ENCODE measurements around the gene CELSR2. TPM values are rescaled to one million over a fixed set of nuclear protein-coding genes. Genes with fewer than 3 reads are reported as not detected.

The CELSR2 gene, protein sequence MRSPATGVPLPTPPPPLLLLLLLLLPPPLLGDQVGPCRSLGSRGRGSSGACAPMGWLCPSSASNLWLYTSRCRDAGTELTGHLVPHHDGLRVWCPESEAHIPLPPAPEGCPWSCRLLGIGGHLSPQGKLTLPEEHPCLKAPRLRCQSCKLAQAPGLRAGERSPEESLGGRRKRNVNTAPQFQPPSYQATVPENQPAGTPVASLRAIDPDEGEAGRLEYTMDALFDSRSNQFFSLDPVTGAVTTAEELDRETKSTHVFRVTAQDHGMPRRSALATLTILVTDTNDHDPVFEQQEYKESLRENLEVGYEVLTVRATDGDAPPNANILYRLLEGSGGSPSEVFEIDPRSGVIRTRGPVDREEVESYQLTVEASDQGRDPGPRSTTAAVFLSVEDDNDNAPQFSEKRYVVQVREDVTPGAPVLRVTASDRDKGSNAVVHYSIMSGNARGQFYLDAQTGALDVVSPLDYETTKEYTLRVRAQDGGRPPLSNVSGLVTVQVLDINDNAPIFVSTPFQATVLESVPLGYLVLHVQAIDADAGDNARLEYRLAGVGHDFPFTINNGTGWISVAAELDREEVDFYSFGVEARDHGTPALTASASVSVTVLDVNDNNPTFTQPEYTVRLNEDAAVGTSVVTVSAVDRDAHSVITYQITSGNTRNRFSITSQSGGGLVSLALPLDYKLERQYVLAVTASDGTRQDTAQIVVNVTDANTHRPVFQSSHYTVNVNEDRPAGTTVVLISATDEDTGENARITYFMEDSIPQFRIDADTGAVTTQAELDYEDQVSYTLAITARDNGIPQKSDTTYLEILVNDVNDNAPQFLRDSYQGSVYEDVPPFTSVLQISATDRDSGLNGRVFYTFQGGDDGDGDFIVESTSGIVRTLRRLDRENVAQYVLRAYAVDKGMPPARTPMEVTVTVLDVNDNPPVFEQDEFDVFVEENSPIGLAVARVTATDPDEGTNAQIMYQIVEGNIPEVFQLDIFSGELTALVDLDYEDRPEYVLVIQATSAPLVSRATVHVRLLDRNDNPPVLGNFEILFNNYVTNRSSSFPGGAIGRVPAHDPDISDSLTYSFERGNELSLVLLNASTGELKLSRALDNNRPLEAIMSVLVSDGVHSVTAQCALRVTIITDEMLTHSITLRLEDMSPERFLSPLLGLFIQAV (N-terminal part only)
- total RNA-seq (2014; rRNA removed; shearing (Covaris generic)): 5.0 and 6.9 TPM in 2 replicates
- 12.5 and 13.0 TPM in 2 replicates for total RNA-seq (2022)
- Bru-seq, nascent RNA: percentile 40 among the genes with signal in this experiment
- percentile 55 among the genes with signal in this experiment for BruChase-seq, experiment 1, labeled RNA remaining after a 6-hour chase
- percentile 52 among the genes with signal in this experiment for BruChase-seq, experiment 2, labeled RNA remaining after a 2-hour chase
- long read RNA-seq, partial matches to known transcripts: 12 of 17 reads
- long read RNA-seq, other reads (novel, unspliced or antisense): 5 of 17 reads

DNA sequence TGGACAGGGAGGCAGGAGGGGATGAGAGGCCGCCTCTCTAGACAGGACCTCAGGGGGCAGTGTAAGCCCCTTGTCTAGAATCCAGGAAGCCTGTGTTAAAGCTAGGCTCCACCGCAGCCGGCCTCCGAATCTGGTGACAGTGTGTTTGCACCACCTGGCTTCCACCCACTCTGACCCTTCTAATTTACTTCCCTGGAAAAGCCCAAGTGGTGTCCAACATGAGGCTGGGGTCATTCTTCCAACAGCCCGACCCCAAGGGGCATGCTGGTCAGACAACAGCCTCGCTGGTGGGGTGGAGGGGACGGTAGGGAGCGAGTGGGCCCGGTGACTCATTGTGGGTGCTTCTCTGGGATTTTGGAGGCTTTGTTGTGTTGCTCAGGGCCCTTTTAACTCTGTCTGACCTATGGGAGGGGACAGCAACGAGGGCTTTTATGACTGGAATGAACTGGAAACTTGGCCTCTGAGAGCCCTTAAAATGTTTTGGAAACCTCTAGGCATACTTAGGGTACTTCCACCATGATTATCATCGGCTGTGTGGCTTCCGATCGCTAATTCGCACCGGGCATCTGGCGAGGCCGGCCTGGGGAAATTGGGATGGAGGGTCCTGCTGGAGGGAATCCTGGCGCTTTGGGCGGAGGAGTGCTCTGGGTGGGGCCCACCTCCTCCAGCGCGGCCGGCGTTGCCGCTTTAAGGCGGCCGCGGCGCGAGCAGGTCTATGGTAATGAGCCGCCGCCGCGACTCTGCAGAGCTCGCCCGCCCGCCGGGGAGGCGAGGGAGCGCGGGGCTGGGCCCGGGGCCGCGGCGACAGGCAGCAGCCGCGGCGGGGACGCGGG lies at the start of gene CELSR2:
Gene CELSR2 (plus strand): TSS at position 743 of the 833 bp plus-strand sequence. CDS start 541 bp downstream, outside the sequence.
- intact Hi-C loops (cut with micrococcal nuclease; ENCODE audit: unreplicated experiment): loop anchor here (1.0 kb wide), 2 partner anchors 8 to 235 kb away; no protein-coding TSS in a partner anchor
- Histone ChIP-seq H3K9me3 (ENCODE audit: low read length) (no peaks in the 10 kb centered on the region), H3K9me2 (ENCODE audit: insufficient read depth, low read length) (no peaks in the 10 kb centered on the region), H3K4me1 (ENCODE audit: insufficient read depth, low read length, poor library complexity, severe bottlenecking) (peaks cover 21% of the 10 kb centered on the region), H4K20me1 (ENCODE audit: insufficient read depth, low read length) (no peaks in the 10 kb centered on the region), H3K36me3 (ENCODE audit: insufficient read depth, low read length) (no peaks in the 10 kb centered on the region), H3K27ac (ENCODE audit: low read depth, low read length, poor library complexity, severe bottlenecking) (no peak within 1 kb of the TSS), H3K79me2 (ENCODE audit: insufficient read depth, low read depth, low read length) (no peaks in the 10 kb centered on the region), H3K4me3 (ENCODE audit: low read depth, low read length, poor library complexity, severe bottlenecking) (peak within 1 kb of the TSS; percentile 72), H2AFZ (ENCODE audit: low read length) (peak within 1 kb of the TSS; percentile 71; the same call in 1 of the 2 replicates), H3K4me2 (ENCODE audit: low read length) (peak within 1 kb of the TSS; percentile 65)
- ChIA-PET CTCF (ENCODE audit: unreplicated experiment) (no interaction called here), POLR2A (no interaction called here)
- TF ChIP-seq, protein P1, sequence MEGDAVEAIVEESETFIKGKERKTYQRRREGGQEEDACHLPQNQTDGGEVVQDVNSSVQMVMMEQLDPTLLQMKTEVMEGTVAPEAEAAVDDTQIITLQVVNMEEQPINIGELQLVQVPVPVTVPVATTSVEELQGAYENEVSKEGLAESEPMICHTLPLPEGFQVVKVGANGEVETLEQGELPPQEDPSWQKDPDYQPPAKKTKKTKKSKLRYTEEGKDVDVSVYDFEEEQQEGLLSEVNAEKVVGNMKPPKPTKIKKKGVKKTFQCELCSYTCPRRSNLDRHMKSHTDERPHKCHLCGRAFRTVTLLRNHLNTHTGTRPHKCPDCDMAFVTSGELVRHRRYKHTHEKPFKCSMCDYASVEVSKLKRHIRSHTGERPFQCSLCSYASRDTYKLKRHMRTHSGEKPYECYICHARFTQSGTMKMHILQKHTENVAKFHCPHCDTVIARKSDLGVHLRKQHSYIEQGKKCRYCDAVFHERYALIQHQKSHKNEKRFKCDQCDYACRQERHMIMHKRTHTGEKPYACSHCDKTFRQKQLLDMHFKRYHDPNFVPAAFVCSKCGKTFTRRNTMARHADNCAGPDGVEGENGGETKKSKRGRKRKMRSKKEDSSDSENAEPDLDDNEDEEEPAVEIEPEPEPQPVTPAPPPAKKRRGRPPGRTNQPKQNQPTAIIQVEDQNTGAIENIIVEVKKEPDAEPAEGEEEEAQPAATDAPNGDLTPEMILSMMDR (conservative IDR thresholded peaks at IDR 0.05; ENCODE audit: low read length): no peak
- TF ChIP-seq EZH2phosphoT487 (IDR thresholded peaks at IDR 0.05; ENCODE audit: borderline replicate concordance, low read depth, low read length): no peak
- BruUV-seq (replicated peaks): no TSS peak
- peak; percentile 88 for DNase-seq (ENCODE audit: low spot score)

DNA sequence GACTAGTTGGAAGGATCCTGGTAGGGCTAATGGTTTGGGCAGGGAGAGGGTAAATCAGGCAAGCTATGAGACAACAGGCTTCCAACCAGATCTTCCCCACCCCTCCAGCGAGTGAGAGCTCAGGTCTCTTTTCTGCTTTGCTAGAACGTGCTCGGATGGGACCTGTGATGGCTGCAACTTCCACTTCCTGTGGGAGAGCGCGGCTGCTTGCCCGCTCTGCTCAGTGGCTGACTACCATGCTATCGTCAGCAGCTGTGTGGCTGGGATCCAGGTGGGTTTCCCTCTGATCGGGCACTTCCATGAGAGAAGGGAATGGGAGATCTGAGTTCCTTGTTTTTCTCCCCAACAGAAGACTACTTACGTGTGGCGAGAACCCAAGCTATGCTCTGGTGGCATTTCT lies 49.6 kb upstream of the CELSR2 start:
- Histone ChIP-seq H3K9me3 (ENCODE audit: low read length) (no peaks in the 10 kb centered on the region), H3K36me3 (ENCODE audit: insufficient read depth, low read length) (no peaks in the 10 kb centered on the region), H3K4me1 (ENCODE audit: insufficient read depth, low read length, poor library complexity, severe bottlenecking) (no peaks in the 10 kb centered on the region), H3K4me3 (ENCODE audit: low read depth, low read length, poor library complexity, severe bottlenecking) (no peak overlapping the region), H3K4me2 (ENCODE audit: low read length) (no peak overlapping the region), H3K9me2 (ENCODE audit: insufficient read depth, low read length) (no peaks in the 10 kb centered on the region), H3K79me2 (ENCODE audit: insufficient read depth, low read depth, low read length) (no peaks in the 10 kb centered on the region), H3K27ac (ENCODE audit: low read depth, low read length, poor library complexity, severe bottlenecking) (no peak overlapping the region), H2AFZ (ENCODE audit: low read length) (no peak overlapping the region), H4K20me1 (ENCODE audit: insufficient read depth, low read length) (no peaks in the 10 kb centered on the region)
- BruUV-seq (replicated peaks): no TSS peak
- intact Hi-C loops (cut with micrococcal nuclease; ENCODE audit: unreplicated experiment): loop anchor here (5.0 kb wide), 1 partner anchor 198 kb away; the partner anchor contains the start of gene SORT1
- DNase-seq (ENCODE audit: low spot score): no peak
- POLR2A ChIA-PET: interaction anchor here (0.6 kb wide), 1 partner anchor 18 kb away, joined by 7 read pairs; no protein-coding TSS in a partner anchor
- CTCF ChIA-PET (ENCODE audit: unreplicated experiment): no interaction called here
- TF ChIP-seq, protein P1 (conservative IDR thresholded peaks at IDR 0.05; ENCODE audit: low read length): no peak
- TF ChIP-seq EZH2phosphoT487 (IDR thresholded peaks at IDR 0.05; ENCODE audit: borderline replicate concordance, low read depth, low read length): no peak

All from OCI-LY7 (cell line).